A673 (cell line): ENCODE measurements around the gene OR51B4. TPM values are rescaled to one million over a fixed set of nuclear protein-coding genes. Genes with fewer than 3 reads are reported as not detected.

Experiments
- BruUV-seq: library from RNA; stranded (reverse); fragments of 400-500 nt; replicated peaks from 2 replicates; lab custom pipeline; 2021; lab: Mats Ljungman, UMichigan
- CTCF ChIA-PET: fragments of 300-600 bp; sonication (Branson Sonifier 250); formaldehyde crosslinking; loops from one replicate; lab custom pipeline; 2022; ENCODE audit warnings: antibody characterized with exemption; lab: Charles Lee
- POLR2A ChIA-PET: fragments of 300-600 bp; sonication (Branson Sonifier 250); formaldehyde crosslinking; loops from one replicate; lab custom pipeline; 2022; ENCODE audit warnings: antibody characterized with exemption; ENCODE audit not compliant: low non-redundant PET; lab: Charles Lee
- DNase-seq: peaks from one replicate; pipeline ENCODE4 v3.0.0-alpha.2; 2015; ENCODE audit warnings: low spot score
- H3K27ac ChIP-seq: fragments of 200-600 bp; sonication (generic); 2 replicates; pipeline ENCODE4 v1.5.1; 2016; ENCODE audit warnings: mixed run types, low read depth, mild to moderate bottlenecking, mixed read lengths, antibody characterized with exemption, low read length; ENCODE audit not compliant: poor library complexity, severe bottlenecking
- H3K27me3 ChIP-seq: fragments of 200-600 bp; sonication (generic); replicated peaks from 2 replicates; pipeline ENCODE4 v1.6.1; 2017; ENCODE audit warnings: mixed run types, low read depth, mild to moderate bottlenecking, mixed read lengths, antibody characterized with exemption, low read length; ENCODE audit not compliant: insufficient read depth, poor library complexity
- H3K36me3 ChIP-seq: fragments of 200-600 bp; sonication (generic); 2 replicates; pipeline ENCODE4 v1.6.1; 2016; ENCODE audit warnings: mixed run types, mild to moderate bottlenecking, mixed read lengths, antibody characterized with exemption, low read length; ENCODE audit not compliant: insufficient read depth, poor library complexity, severe bottlenecking
- H3K4me1 ChIP-seq: fragments of 200-600 bp; sonication (generic); 2 replicates; pipeline ENCODE4 v1.6.1; 2017; ENCODE audit warnings: mixed run types, mild to moderate bottlenecking, mixed read lengths, antibody characterized with exemption, low read length; ENCODE audit not compliant: insufficient read depth, poor library complexity, severe bottlenecking
- H3K4me3 ChIP-seq: fragments of 200-600 bp; sonication (generic); 2 replicates; pipeline ENCODE4 v1.5.1; 2016; ENCODE audit warnings: low read depth, mixed run types, mild to moderate bottlenecking, mixed read lengths, low read length; ENCODE audit not compliant: poor library complexity, severe bottlenecking
- H3K9me3 ChIP-seq: fragments of 200-600 bp; sonication (generic); 2 replicates; pipeline ENCODE4 v1.6.1; 2016; ENCODE audit warnings: mixed run types, low read depth, mild to moderate bottlenecking, mixed read lengths, antibody characterized with exemption, low read length; ENCODE audit not compliant: poor library complexity, severe bottlenecking
- CTCF ChIP-seq: fragments of 300-800, 200-600 bp; sonication (generic); conservative IDR thresholded peaks from 2 replicates; pipeline ENCODE4 v1.5.1; 2017; ENCODE audit warnings: low read depth, mild to moderate bottlenecking, antibody characterized with exemption, low read length, moderate library complexity, mixed read lengths
- EZH2 ChIP-seq: fragments of 200-600 bp; sonication (generic); IDR thresholded peaks from 2 replicates; pipeline ENCODE4 v1.6.1; 2017; ENCODE audit warnings: borderline replicate concordance, low read depth, mild to moderate bottlenecking, mixed read lengths, antibody characterized with exemption, low read length; ENCODE audit not compliant: poor library complexity, severe bottlenecking
- intact Hi-C: fragments of 100-400 bp; cut with micrococcal nuclease; formaldehyde crosslinking; loops from one replicate; pipeline ENCODE4 v1.10.0; 2022; ENCODE audit not compliant: unreplicated experiment
- total RNA-seq: library from RNA; stranded (reverse); gene quantifications from 2 replicates; pipeline ENCODE4 v1.2.3, GENCODE V29; 2021

Gene OR51B4
- total RNA-seq, 1 experiment from 2014 or later, result not detected

GRCh38 chr11:5281596-5281995 is 20.1 kb downstream of the OR51B4 start:
- POLR2A ChIA-PET, result no interaction called here

GRCh38 chr11:5280582-5281102 is 21.1 kb downstream of the OR51B4 start:
- TF ChIP-seq EZH2 (no peak), CTCF (no peak)
- peak; percentile 35 for DNase-seq
- Histone ChIP-seq H3K4me3 (no peak overlapping the region), H3K4me1 (no peaks in the 10 kb centered on the region), H3K36me3 (no peaks in the 10 kb centered on the region), H3K9me3 (no peaks in the 10 kb centered on the region), H3K27ac (no peak overlapping the region), H3K27me3 (no peaks in the 10 kb centered on the region)
- BruUV-seq, result no TSS peak
- ChIA-PET POLR2A (no interaction called here), CTCF (no interaction called here)
- intact Hi-C loops, result no loop called here

More at GRCh38 chr11:5281596-5281995, 20.1 kb downstream of the OR51B4 start:
- Histone ChIP-seq H3K27me3 (no peaks in the 10 kb centered on the region), H3K36me3 (no peaks in the 10 kb centered on the region), H3K4me3 (no peak overlapping the region), H3K9me3 (no peaks in the 10 kb centered on the region), H3K4me1 (no peaks in the 10 kb centered on the region), H3K27ac (no peak overlapping the region)
- TF ChIP-seq CTCF, result no peak
- TF ChIP-seq EZH2, result no peak
- intact Hi-C loops, result no loop called here
- no TSS peak for BruUV-seq
- DNase-seq, result no peak
- CTCF ChIA-PET, result no interaction called here

DNA sequence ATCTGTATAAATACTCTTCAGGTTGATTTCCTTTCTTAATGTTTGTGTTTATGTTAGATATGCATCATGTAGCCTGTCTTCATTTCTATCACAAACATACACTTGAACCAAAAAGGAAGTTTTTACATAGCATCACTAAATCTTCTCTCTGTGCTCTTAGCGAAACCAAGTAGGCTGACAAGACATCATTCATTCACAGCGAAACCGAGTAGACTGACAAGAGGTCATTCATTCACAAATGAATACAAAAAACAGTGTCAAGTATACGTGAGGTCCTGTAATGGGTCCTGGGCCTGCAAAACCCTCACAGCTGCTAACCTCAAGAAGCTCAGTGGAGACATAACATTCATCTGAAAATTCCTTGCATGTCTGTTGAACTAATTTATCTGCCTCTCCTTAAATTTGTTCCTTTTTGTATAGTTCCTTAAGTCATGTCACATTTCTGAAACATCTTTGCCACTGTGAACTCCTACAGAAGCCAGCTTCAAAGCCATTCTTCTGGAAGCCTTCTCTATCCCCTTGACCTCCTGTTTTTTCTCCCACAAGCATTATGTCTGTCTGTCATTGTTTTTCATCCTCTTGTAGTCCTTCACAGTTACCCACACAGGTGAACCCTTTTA is 22.2 kb downstream of the OR51B4 start:
- no TSS peak for BruUV-seq
- no peak overlapping the region for H3K4me3 ChIP-seq
- no peaks in the 10 kb centered on the region for H3K4me1 ChIP-seq
- no peak overlapping the region for H3K27ac ChIP-seq
- no peaks in the 10 kb centered on the region for H3K36me3 ChIP-seq
- H3K9me3 ChIP-seq, result no peaks in the 10 kb centered on the region
- ChIA-PET POLR2A (no interaction called here), CTCF (no interaction called here)
- TF ChIP-seq CTCF (no peak), EZH2 (no peak)
- H3K27me3 ChIP-seq, result no peaks in the 10 kb centered on the region
- intact Hi-C loops, result no loop called here
- DNase-seq, result no peak
